ENCODE data around the gene TXNDC11. TPM values are rescaled to one million over a fixed set of nuclear protein-coding genes. Genes with fewer than 3 reads are reported as not detected.

The TXNDC11 gene
- polyA plus RNA-seq, 1 donor (not counting 4 experiments of a cell fraction or from before 2014, with no cell fraction given): 35.9 TPM

DNA sequence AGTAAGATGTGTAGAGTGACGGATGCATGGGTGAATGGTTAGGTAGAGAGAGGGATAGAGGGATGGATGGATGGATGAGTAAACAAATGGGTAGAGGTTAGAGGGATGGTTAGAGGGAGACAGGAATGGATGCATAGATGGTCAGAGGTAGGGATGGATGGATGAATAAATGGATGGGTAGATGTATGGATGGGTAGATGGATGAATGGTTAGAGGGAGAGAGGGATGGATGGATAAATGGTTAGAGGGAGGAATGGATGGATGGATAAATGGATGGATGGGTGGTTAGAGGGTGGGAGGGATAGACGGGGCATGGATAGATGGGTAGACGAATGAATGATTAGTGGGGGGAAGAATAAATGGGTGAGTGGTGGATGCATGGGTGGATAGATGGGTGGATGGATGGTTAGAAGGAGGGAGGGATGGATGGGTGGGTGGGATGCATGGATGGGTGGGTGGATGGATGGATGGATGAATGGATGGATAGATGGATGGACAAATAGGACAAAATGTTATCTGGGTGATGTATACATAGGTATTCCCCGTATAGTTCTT, 103.6 kb downstream of the TXNDC11 start:
- Histone ChIP-seq H3K36me3 (ENCODE audit: control insufficient read depth in 2 of 2, extremely low read depth in 1 of 2, insufficient read depth in 2 of 2, low read length in 2 of 2) (no peaks in the 10 kb centered on the region), H3K79me2 (ENCODE audit: control insufficient read depth, insufficient read depth, low read length) (no peaks in the 10 kb centered on the region), H3K27ac (ENCODE audit: control insufficient read depth, insufficient read depth, low read length) (no peak overlapping the region), H3K4me2 (ENCODE audit: control insufficient read depth, extremely low read depth, insufficient read depth, low read depth, low read length) (no peak overlapping the region), H3K27me3 (ENCODE audit: control insufficient read depth, extremely low read depth, insufficient read depth, low read length) (no peaks in the 10 kb centered on the region), H2AFZ (ENCODE audit: control insufficient read depth, low read length) (no peak overlapping the region), H4K20me1 (ENCODE audit: control insufficient read depth, extremely low read depth, insufficient read depth, low read length) (no peaks in the 10 kb centered on the region), H3K4me3 (ENCODE audit: control insufficient read depth in 2 of 3, extremely low read depth in 1 of 3, insufficient read depth in 2 of 3, low read depth in 1 of 3, low read length in 3 of 3) (no peak overlapping the region), H3K4me1 (ENCODE audit: control insufficient read depth, extremely low read depth, insufficient read depth, low read length) (peaks cover 23% of the 10 kb centered on the region), H3K9me1 (ENCODE audit: control insufficient read depth, extremely low read depth, insufficient read depth, low read length) (no peaks in the 10 kb centered on the region), H3K9ac (ENCODE audit: control insufficient read depth, extremely low read depth, insufficient read depth, low read length) (no peak overlapping the region), H3K9me3 (ENCODE audit: control insufficient read depth, low read depth, low read length) (no peaks in the 10 kb centered on the region)
- FAIRE-seq (no peak), DNase-seq (ENCODE audit: low read depth, low spot score) (no peak)
- dilution Hi-C loops (cut with MboI; ENCODE audit: extremely low pct_ligation_motif_present, low sequenced_read_pairs): no loop called here
- TF ChIP-seq, protein P1, sequence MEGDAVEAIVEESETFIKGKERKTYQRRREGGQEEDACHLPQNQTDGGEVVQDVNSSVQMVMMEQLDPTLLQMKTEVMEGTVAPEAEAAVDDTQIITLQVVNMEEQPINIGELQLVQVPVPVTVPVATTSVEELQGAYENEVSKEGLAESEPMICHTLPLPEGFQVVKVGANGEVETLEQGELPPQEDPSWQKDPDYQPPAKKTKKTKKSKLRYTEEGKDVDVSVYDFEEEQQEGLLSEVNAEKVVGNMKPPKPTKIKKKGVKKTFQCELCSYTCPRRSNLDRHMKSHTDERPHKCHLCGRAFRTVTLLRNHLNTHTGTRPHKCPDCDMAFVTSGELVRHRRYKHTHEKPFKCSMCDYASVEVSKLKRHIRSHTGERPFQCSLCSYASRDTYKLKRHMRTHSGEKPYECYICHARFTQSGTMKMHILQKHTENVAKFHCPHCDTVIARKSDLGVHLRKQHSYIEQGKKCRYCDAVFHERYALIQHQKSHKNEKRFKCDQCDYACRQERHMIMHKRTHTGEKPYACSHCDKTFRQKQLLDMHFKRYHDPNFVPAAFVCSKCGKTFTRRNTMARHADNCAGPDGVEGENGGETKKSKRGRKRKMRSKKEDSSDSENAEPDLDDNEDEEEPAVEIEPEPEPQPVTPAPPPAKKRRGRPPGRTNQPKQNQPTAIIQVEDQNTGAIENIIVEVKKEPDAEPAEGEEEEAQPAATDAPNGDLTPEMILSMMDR (optimal IDR thresholded peaks at IDR 0.05 in 1 of 3, IDR thresholded peaks at IDR 0.05 in 1 of 3, conservative IDR thresholded peaks at IDR 0.05 in 1 of 3; ENCODE audit: extremely low read depth in 1 of 3, insufficient read depth in 2 of 3, low read length in 3 of 3): no peak
- TF ChIP-seq EZH2 (IDR thresholded peaks at IDR 0.05; ENCODE audit: low read length): no peak

DNA sequence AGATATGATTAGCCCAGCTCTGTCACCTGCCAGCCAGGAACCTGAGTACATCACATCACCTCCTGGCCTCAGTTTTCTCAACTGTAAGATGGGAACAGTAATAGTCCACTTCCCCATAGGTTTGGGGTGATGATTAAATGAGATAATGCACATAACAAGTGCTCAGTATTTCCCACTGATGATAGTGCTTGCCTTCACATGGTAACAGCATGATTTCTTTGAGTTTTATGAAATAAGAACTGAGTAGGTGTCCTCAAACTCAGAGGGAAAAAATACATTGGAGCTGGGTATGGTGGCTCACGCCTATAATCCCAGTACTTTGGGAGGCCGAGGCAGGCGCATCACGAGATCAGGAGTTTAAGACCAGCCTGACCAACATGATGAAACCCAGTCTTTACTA, 104.5 kb downstream of the TXNDC11 start:
- Histone ChIP-seq H3K4me1 (ENCODE audit: control insufficient read depth, extremely low read depth, insufficient read depth, low read length) (peaks cover 23% of the 10 kb centered on the region), H3K27ac (ENCODE audit: control insufficient read depth, insufficient read depth, low read length) (no peak overlapping the region), H3K36me3 (ENCODE audit: control insufficient read depth in 2 of 2, extremely low read depth in 1 of 2, insufficient read depth in 2 of 2, low read length in 2 of 2) (no peaks in the 10 kb centered on the region), H3K9me1 (ENCODE audit: control insufficient read depth, extremely low read depth, insufficient read depth, low read length) (no peaks in the 10 kb centered on the region), H3K9me3 (ENCODE audit: control insufficient read depth, low read depth, low read length) (no peaks in the 10 kb centered on the region), H3K4me3 (ENCODE audit: control insufficient read depth in 2 of 3, extremely low read depth in 1 of 3, insufficient read depth in 2 of 3, low read depth in 1 of 3, low read length in 3 of 3) (no peak overlapping the region), H3K4me2 (ENCODE audit: control insufficient read depth, extremely low read depth, insufficient read depth, low read depth, low read length) (no peak overlapping the region), H2AFZ (ENCODE audit: control insufficient read depth, low read length) (no peak overlapping the region), H3K27me3 (ENCODE audit: control insufficient read depth, extremely low read depth, insufficient read depth, low read length) (no peaks in the 10 kb centered on the region), H3K79me2 (ENCODE audit: control insufficient read depth, insufficient read depth, low read length) (no peaks in the 10 kb centered on the region), H4K20me1 (ENCODE audit: control insufficient read depth, extremely low read depth, insufficient read depth, low read length) (no peaks in the 10 kb centered on the region), H3K9ac (ENCODE audit: control insufficient read depth, extremely low read depth, insufficient read depth, low read length) (no peak overlapping the region)
- no peak for DNase-seq (ENCODE audit: low read depth, low spot score)
- dilution Hi-C loops (cut with MboI; ENCODE audit: extremely low pct_ligation_motif_present, low sequenced_read_pairs): no loop called here
- FAIRE-seq: no peak
- no peak for TF ChIP-seq EZH2 (IDR thresholded peaks at IDR 0.05; ENCODE audit: low read length)
- TF ChIP-seq, protein P1 (optimal IDR thresholded peaks at IDR 0.05 in 1 of 3, IDR thresholded peaks at IDR 0.05 in 1 of 3, conservative IDR thresholded peaks at IDR 0.05 in 1 of 3; ENCODE audit: extremely low read depth in 1 of 3, insufficient read depth in 2 of 3, low read length in 3 of 3): no peak
